H9 (cell line): ENCODE results near the gene ACYP2. TPM values are rescaled to one million over a fixed set of nuclear protein-coding genes. Genes with fewer than 3 reads are reported as not detected.

Experiments used
- DNase-seq: peaks from one replicate; pipeline ENCODE4 v3.0.0-alpha.2; 2017
- H2AFZ ChIP-seq: one replicate; pipeline ENCODE4 v1.6.1; 2013; ENCODE audit warnings: mild to moderate bottlenecking, low read length, control low read depth, moderate library complexity
- H2AK5ac ChIP-seq: 2 replicates; pipeline ENCODE4 v1.6.1; 2013; ENCODE audit warnings: low read length, control low read depth, mixed read lengths; ENCODE audit not compliant: insufficient read length
- H2BK120ac ChIP-seq: one replicate; pipeline ENCODE4 v1.6.1; 2013; ENCODE audit warnings: low read depth, mild to moderate bottlenecking, low read length, control low read depth, inconsistent platforms; ENCODE audit not compliant: poor library complexity, severe bottlenecking
- H2BK12ac ChIP-seq: 2 replicates; pipeline ENCODE4 v1.6.1; 2013; ENCODE audit warnings: low read length, control low read depth, mixed read lengths, low read depth; ENCODE audit not compliant: insufficient read length
- H2BK15ac ChIP-seq: 2 replicates; pipeline ENCODE4 v1.6.1; 2013; ENCODE audit warnings: low read depth, low read length, control low read depth
- H2BK20ac ChIP-seq: one replicate; pipeline ENCODE4 v1.6.1; 2013; ENCODE audit warnings: low read depth, mild to moderate bottlenecking, low read length, control low read depth, inconsistent platforms; ENCODE audit not compliant: poor library complexity, severe bottlenecking
- H2BK5ac ChIP-seq: 2 replicates; pipeline ENCODE4 v1.6.1; 2013; ENCODE audit warnings: low read length, control low read depth, mixed read lengths; ENCODE audit not compliant: insufficient read length
- H3K14ac ChIP-seq: 2 replicates; pipeline ENCODE4 v1.6.1; 2013; ENCODE audit warnings: low read length, control low read depth; ENCODE audit not compliant: insufficient read depth
- H3K18ac ChIP-seq: 2 replicates; pipeline ENCODE4 v1.6.1; 2013; ENCODE audit warnings: low read depth, mild to moderate bottlenecking, mixed read lengths, low read length, control low read depth; ENCODE audit not compliant: insufficient read length
- H3K23ac ChIP-seq: 2 replicates; pipeline ENCODE4 v1.6.1; 2013; ENCODE audit warnings: low read length, control low read depth, mixed read lengths, low read depth; ENCODE audit not compliant: insufficient read length
- H3K23me2 ChIP-seq: 2 replicates; pipeline ENCODE4 v1.6.1; 2013; ENCODE audit warnings: low read depth, mild to moderate bottlenecking, mixed read lengths, low read length, control low read depth; ENCODE audit not compliant: insufficient read length, poor library complexity, severe bottlenecking
- H3K27ac ChIP-seq: 2 replicates; pipeline ENCODE4 v1.5.1; 2013; ENCODE audit warnings: low read length, control low read depth, mixed read lengths, low read depth; ENCODE audit not compliant: insufficient read length
- H3K27me3 ChIP-seq: 2 replicates; pipeline ENCODE4 v1.6.1; 2013; ENCODE audit warnings: low read length, control low read depth, inconsistent platforms; ENCODE audit not compliant: insufficient read depth
- H3K4ac ChIP-seq: 2 replicates; pipeline ENCODE4 v1.6.1; 2013; ENCODE audit warnings: low read depth, mild to moderate bottlenecking, control low read depth, inconsistent platforms, low read length, moderate library complexity
- H3K4me1 ChIP-seq: 2 replicates; pipeline ENCODE4 v1.6.1; 2013; ENCODE audit warnings: low read length, control low read depth, inconsistent platforms; ENCODE audit not compliant: insufficient read depth
- H3K4me2 ChIP-seq: 2 replicates; pipeline ENCODE4 v1.6.1; 2013; ENCODE audit warnings: low read length, control low read depth, mixed read lengths; ENCODE audit not compliant: insufficient read length, insufficient read depth
- H3K56ac ChIP-seq: 2 replicates; pipeline ENCODE4 v1.6.1; 2013; ENCODE audit warnings: low read depth, mild to moderate bottlenecking, mixed read lengths, low read length, control low read depth; ENCODE audit not compliant: insufficient read length
- H3K79me1 ChIP-seq: 2 replicates; pipeline ENCODE4 v1.6.1; 2013; ENCODE audit warnings: low read depth, mild to moderate bottlenecking, moderate library complexity, low read length, control low read depth, inconsistent platforms; ENCODE audit not compliant: insufficient read depth, poor library complexity, severe bottlenecking
- H3K79me2 ChIP-seq: 2 replicates; pipeline ENCODE4 v1.6.1; 2013; ENCODE audit warnings: low read length, control low read depth, inconsistent platforms; ENCODE audit not compliant: insufficient read depth
- H3K9ac ChIP-seq: 2 replicates; pipeline ENCODE4 v1.6.1; 2013; ENCODE audit warnings: low read length, control low read depth, mixed read lengths; ENCODE audit not compliant: insufficient read length; ENCODE audit errors: extremely low read depth
- H3K9me3 ChIP-seq: one replicate; pipeline ENCODE4 v1.6.1; 2013; ENCODE audit warnings: low read depth, low read length, inconsistent platforms; ENCODE audit not compliant: control insufficient read depth
- H3T11ph ChIP-seq: one replicate; pipeline ENCODE4 v1.6.1; 2013; ENCODE audit warnings: mild to moderate bottlenecking, low read length, control low read depth, inconsistent platforms
- H4K20me1 ChIP-seq: one replicate; pipeline ENCODE4 v1.6.1; 2013; ENCODE audit not compliant: control insufficient read depth, insufficient read length, insufficient read depth
- H4K5ac ChIP-seq: 2 replicates; pipeline ENCODE4 v1.6.1; 2013; ENCODE audit warnings: low read depth, mild to moderate bottlenecking, mixed read lengths, low read length, control low read depth; ENCODE audit not compliant: insufficient read length
- H4K8ac ChIP-seq: replicated peaks from 2 replicates; pipeline ENCODE4 v1.6.1; 2013; ENCODE audit warnings: low read length, control low read depth, mixed read lengths, low read depth; ENCODE audit not compliant: insufficient read length
- H4K91ac ChIP-seq: 2 replicates; pipeline ENCODE4 v1.6.1; 2013; ENCODE audit warnings: low read depth, mild to moderate bottlenecking, moderate library complexity, mixed read lengths, low read length, control low read depth; ENCODE audit not compliant: insufficient read length
- H3K27ac Mint-ChIP-seq, 3 experiments: 2 replicates in 2 of 3; 3 replicates in 1 of 3; pipeline ENCODE4 v1.8.0; 2020 to 2021; ENCODE audit warnings: mixed read lengths in 3 of 3, mild to moderate bottlenecking in 1 of 3, moderate library complexity in 1 of 3
- H3K27me3 Mint-ChIP-seq: 2 replicates; pipeline ENCODE4 v1.8.0; 2021; ENCODE audit warnings: low read depth, mild to moderate bottlenecking, moderate library complexity, mixed read lengths
- H3K36me3 Mint-ChIP-seq, 3 experiments: 2 replicates in 2 of 3; 3 replicates in 1 of 3; pipeline ENCODE4 v1.8.0; 2020 to 2021; ENCODE audit warnings: low read depth in 3 of 3, mixed read lengths in 3 of 3; ENCODE audit not compliant: insufficient read depth in 1 of 3
- H3K4me1 Mint-ChIP-seq, 2 experiments: 2 replicates each; pipeline ENCODE4 v1.8.0; 2020; ENCODE audit warnings: mixed read lengths in 2 of 2
- H3K4me3 Mint-ChIP-seq, 2 experiments: 2 replicates in 1 of 2; 3 replicates in 1 of 2; pipeline ENCODE4 v1.8.0; 2020 to 2021; ENCODE audit warnings: mild to moderate bottlenecking in 2 of 2, mixed read lengths in 2 of 2, moderate library complexity in 1 of 2
- H3K9me3 Mint-ChIP-seq, 2 experiments: 2 replicates in 1 of 2; 3 replicates in 1 of 2; pipeline ENCODE4 v1.8.0; 2020; ENCODE audit warnings: mild to moderate bottlenecking in 2 of 2, mixed read lengths in 2 of 2, moderate library complexity in 1 of 2
- WGBS: extraction: QIAGEN DNeasy Blood & Tissue Kit; methylation state at CpG from one replicate; pipeline ENCODE4 v1.1.7; 2013; ENCODE audit warnings: missing lambda C conversion rate, low lambda C conversion rate, mixed read lengths; ENCODE audit not compliant: insufficient read length; ENCODE audit errors: extremely low coverage; 5-methylcytosine and 5-hydroxymethylcytosine counted together
- total RNA-seq: library from RNA; stranded (reverse); gene quantifications from 2 replicates; pipeline ENCODE4 v1.2.1, GENCODE V29; 2021
- TF ChIP-seq, protein P1 (sequence below): fragments of 200-600 bp; sonication (generic); conservative IDR thresholded peaks from 3 replicates; pipeline ENCODE4 v1.8.0; 2021; ENCODE audit warnings: antibody characterized with exemption, mild to moderate bottlenecking

ACYP2 gene
- total RNA-seq, 1 experiment from 2014 or later: 3.2 TPM

DNA sequence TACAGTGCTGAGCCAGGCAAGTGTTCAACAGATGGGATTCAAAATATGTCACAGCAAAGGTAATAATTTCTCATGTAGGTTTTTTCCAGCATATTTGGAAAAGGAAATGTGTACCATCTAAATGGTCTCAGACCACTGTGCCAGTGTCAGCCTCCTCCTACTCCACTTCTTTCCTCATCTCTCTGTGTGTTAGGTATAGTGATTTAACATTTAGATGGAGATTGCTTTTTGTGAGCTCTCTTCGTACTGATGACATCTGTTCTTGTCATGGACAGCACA is 221.5 kb downstream of the ACYP2 start:
- Mint-ChIP-seq H3K27ac (no peak overlapping the region), H3K4me1 (no peaks in the 10 kb centered on the region), H3K27me3 (peaks cover 17% of the 10 kb centered on the region), H3K9me3 (no peaks in the 10 kb centered on the region), H3K36me3 (no peaks in the 10 kb centered on the region), H3K4me3 (no peak overlapping the region)
- DNase-seq: no peak
- Histone ChIP-seq H3K4ac (no peak overlapping the region), H2BK12ac (no peak overlapping the region), H3K9ac (no peak overlapping the region), H3K18ac (no peak overlapping the region), H2BK20ac (no peak overlapping the region), H4K5ac (no peak overlapping the region), H3K4me2 (no peak overlapping the region), H3K23me2 (no peaks in the 10 kb centered on the region), H3K14ac (no peak overlapping the region), H3K23ac (no peak overlapping the region), H2BK15ac (no peak overlapping the region), H4K91ac (no peak overlapping the region), H2AFZ (no peak overlapping the region), H4K8ac (no peak overlapping the region), H2AK5ac (no peak overlapping the region), H3K27ac (no peak overlapping the region), H3K79me2 (no peaks in the 10 kb centered on the region), H2BK5ac (no peak overlapping the region), H4K20me1 (no peaks in the 10 kb centered on the region), H3T11ph (no peak overlapping the region), H3K27me3 (no peaks in the 10 kb centered on the region), H3K9me3 (no peaks in the 10 kb centered on the region), H3K56ac (no peak overlapping the region), H3K4me1 (no peaks in the 10 kb centered on the region), H3K79me1 (no peaks in the 10 kb centered on the region), H2BK120ac (no peak overlapping the region)
- TF ChIP-seq, protein P1, sequence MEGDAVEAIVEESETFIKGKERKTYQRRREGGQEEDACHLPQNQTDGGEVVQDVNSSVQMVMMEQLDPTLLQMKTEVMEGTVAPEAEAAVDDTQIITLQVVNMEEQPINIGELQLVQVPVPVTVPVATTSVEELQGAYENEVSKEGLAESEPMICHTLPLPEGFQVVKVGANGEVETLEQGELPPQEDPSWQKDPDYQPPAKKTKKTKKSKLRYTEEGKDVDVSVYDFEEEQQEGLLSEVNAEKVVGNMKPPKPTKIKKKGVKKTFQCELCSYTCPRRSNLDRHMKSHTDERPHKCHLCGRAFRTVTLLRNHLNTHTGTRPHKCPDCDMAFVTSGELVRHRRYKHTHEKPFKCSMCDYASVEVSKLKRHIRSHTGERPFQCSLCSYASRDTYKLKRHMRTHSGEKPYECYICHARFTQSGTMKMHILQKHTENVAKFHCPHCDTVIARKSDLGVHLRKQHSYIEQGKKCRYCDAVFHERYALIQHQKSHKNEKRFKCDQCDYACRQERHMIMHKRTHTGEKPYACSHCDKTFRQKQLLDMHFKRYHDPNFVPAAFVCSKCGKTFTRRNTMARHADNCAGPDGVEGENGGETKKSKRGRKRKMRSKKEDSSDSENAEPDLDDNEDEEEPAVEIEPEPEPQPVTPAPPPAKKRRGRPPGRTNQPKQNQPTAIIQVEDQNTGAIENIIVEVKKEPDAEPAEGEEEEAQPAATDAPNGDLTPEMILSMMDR: no peak
- no CpG with 5 or more reads among the region's 1 CpG for WGBS
